SIG-M5 treated with dmso at 0.1 percent for 504 hours (cell line): ENCODE measurements around the gene WDR31.
A peak's percentile ranks its signal among the peaks of the same experiment; 100 is the strongest.

Experiments
- DNase-seq: peaks from one replicate; lab custom pipeline; 2025; ENCODE audit not compliant: unreplicated experiment; lab: John Stamatoyannopoulos, UW

The WDR31 gene

DNA sequence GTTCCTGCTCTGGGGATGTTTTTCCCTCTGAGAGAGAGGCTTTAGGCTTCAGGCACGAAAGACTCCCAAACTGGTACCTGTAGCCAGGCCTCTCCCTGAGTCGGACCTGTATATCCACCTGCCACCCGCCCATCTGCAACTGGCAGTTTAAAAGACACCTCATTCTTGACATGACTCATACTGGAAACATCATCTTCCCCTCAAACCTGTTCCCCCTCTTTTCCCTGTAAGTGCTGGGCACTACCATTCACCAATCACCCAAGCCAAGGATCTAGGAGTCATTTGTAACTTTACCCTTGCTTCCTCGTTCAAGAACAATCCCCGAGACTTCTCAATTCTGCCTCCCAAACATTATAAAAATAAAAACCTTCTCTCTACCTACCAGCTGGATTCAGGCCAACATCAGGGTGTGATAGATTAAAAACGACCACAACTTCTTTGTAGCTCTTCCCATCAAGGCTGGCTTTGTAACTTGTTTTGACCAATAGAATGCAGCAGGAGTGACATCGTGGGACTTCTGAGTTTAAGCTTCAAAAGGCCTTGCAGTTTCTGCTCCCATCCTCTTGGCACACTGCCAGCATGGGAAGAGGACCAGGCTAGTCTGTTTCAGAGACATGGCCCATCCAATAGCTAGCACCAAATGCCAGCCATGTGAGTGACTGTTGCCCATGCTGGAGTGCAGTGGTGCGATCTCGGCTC is 1.8 kb upstream of the WDR31 start:
- DNase-seq, result peak; percentile 63

DNA sequence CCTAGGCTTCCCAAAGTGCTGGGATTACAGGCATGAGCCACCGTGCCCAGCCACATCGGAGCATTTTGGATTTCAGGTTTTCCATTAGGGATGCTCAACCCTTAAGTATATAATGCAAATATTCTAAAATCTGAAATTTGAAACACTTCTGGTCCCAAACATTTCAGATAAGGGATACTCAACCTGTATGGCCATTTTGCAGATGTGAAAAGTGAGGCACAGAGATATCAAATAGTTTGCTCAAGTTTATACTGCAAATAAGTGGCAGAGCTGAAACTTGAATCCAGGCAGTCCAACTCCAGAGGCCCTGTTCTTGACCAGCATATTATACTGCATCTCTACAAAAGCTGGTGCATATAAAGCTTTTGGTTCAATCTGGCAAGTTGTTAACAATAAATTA is 2.4 kb downstream of the WDR31 start:
- DNase-seq, result no peak

DNA sequence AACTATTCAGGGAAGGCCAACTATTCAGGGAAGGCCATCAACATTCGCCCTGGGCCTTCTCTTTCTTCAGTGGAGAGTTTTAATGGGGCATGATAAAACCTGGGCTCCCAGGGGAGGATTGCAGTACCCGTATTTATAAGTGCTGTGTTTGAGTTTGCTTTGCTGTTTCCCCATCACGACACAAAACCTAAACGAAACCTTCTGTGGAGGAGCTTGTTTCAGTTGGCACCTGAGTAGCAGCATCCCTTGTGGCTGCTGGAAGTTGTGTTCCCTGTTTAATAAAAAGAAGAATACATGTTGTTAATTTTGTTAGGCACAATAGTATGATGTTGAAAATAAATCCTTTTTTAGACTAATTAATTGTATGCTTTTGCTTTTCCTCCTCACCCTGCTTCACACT is 8.3 kb downstream of the WDR31 start:
- no peak for DNase-seq

DNA sequence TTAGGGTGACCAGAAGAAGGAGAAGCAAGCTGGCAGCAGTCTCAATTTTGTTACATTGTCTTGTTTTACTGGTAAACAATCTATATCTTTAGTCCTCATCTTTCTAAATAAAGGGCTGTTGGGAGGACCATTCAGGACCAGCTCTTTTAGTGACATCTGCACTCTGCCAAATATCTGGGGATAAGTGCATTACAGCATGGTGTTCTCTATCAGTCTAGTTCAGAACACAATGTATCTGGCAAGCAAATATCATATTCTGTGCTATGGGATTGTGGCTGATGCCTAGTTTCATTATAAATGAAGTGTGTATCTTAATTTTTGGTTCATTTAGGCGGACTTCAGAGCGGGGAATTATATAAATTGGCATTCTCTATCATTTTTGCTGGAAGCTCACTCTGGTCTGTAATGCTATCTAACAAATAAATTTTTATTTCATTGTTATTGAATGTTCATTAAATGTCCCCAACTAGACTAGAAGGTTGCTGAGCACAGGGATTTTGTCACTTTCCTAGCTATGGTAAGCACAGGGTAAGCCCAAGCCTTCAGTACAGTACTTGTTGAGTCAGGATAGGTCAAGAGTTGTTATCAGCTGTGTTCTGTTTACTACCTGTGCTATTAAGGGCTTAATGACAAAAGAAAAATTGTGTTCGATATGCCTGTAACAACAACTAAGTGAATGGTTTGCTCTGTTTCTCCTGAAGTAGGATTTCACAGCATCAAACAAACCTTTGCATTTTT is 11.9 kb downstream of the WDR31 start:
- no peak for DNase-seq

DNA sequence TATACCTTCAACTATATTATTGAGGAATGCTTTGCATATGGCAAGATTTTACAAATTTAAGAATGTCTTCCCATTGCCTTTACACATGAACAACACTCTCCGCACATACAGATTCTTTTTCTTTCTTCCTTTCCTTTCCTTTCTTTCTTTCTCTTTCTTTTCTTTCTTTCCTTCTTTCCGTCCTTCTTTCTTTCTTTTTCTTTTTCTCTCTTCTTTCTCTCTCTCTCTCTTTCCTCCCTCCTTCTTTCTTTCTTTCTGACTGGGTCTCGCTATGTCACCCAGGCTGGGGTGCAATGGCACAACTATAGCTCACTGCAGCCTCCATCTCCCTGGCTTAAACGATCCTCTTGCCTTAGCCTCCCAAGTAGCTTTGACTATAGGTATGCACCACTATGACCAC is 13.8 kb downstream of the WDR31 start:
- no peak for DNase-seq

DNA sequence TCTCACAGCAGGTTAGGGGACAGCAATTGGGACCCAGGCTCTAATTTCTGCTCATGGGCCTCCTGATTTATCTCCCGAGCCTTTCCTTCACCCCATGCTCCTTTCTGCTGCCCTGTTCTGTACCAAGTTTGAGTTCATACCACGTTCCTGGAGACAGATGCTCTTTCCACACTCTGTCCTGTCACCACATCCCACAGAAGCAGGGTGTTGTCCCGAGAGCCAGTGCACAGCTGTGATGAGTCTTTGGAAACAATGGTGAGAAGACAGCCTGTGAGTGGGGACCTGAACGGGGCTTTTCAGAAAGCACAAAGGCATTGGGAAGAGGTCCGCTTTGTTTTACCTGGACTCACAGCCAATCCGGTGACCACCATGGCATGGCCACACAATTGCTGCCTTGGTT is 17.4 kb downstream of the WDR31 start:
- no peak for DNase-seq

DNA sequence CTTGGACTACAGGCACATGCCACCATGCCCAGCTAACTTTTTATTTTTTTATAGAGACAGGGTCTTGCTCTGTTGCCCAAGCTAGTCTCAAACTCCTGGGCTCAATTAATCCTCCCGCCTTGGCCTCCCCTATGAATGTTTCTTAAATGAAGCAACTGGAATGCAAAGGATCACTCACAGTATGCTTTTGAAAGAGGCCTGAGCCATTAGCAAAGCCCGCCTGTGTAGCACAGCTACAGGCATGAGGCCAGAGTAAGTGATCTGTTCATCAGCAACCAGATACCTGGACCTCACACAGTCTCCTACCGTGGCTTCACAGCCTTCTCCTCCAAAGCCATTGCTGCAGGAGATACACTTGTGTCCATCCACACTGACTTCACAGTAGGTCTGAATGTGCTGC is 20.0 kb downstream of the WDR31 start:
- no peak for DNase-seq

DNA sequence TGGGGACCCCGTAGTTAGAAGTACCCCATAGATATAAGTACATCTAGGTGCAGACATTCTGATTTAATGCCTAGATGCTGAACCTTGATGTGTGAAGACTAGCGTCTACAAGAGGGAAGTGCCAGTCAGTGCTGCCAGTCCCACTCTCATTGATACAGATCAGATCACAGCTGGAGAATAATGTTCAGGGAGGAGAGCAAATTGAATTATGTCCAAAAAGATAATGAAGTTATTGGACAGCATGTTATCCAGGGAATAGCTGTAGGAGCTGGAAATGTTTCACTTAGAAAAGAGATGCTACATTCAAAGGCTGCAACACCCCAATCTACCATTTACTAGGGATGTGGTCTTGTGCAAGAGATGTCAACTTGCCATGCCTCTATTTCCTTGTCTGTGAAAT is 21.0 kb downstream of the WDR31 start:
- no peak for DNase-seq

DNA sequence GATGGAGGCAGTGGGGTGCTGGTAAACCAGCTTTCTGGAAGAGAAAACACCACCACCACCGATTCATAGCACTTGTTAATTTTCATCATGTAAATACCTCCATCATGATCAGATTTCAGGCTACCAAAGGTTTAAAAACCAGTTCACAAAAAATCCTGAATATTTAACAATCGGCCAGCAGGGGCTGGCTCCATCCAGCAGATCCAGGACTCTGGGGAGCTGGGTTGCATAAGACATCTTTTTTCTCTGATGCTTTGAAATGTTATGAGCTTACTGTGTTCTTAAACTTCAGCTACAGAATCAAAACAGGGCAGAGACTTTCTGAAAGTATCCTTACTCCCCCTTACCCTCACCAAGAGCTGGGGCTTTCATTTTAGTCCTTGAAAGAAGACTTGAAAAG is 22.3 kb downstream of the WDR31 start:
- DNase-seq, result peak; percentile 12

DNA sequence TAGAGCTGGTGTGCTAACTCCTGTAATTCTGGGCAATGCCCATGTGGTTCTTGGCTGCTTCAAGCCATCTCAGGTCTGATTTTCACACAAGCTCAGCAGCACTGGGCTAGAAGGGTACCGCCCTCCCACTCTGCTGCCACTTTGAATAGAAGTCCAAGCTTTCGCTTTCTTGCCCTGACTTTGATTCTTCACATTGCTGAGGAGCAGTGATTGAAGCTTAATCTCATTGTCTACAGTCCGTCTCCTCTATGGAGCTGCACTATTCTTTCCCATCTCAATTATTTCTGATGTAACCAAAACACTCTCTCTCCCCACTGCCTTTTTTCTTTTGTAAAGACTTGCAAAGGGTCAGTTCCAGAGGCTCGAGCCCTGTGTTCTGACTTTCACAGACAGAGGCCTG is 24.0 kb downstream of the WDR31 start:
- DNase-seq, result no peak

DNA sequence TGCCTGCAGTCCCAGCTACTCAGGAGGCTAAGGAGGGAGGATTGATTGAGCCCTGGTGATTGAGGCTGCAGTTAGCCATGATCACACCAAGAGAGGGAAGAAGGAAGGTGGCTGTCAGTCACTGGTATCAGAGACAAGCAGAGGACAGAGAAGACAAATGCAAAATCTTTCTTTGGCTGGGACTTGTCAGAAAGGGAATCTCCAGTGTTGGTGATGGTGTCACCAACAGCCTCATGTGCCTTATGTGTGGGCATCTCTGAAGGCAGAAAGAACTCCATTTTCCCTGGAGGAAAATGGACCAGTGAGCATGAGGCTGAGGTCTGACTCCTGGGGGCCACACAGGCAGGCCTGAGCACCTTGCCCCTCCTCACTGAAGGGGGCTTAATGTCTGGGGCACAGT is 24.8 kb downstream of the WDR31 start:
- DNase-seq, result no peak

DNA sequence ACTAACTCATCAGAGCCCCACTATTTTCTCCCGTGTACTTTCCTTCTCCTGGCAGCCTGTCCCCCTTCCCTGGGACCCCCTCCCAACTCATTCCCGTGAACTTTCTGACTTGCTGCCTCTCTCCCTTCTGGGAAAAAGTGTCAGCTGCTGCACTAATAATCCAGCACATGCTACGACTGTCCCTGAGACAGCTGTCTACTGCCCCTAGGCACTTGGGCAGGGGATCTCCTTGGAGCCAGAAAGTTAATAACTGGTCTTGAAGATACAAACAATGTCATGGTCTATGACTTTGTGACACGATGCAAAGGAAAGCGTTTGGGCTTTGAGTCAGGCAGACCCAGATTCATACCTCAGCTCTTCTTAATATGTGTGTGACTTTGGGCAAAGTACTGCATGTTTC is 26.8 kb downstream of the WDR31 start:
- DNase-seq, result no peak

DNA sequence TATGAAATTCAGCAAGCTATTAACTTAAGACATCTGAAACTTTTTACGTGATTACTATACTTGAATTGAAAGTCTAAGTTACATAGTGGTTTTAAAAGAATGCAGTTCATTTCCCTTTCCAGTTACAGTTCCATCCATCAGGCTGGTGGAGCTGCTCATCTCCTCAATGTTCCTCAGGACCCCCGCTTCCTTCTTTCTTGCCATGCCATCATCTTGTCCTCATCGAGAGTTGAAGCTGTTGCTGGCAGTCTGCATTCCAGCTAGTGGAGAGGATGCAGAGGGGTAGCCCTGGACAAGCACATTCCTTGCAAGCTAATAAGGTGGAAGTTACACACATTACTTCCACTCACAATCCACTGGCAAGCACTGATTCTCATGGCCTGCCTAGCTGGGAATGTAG is 28.1 kb downstream of the WDR31 start:
- DNase-seq, result no peak

DNA sequence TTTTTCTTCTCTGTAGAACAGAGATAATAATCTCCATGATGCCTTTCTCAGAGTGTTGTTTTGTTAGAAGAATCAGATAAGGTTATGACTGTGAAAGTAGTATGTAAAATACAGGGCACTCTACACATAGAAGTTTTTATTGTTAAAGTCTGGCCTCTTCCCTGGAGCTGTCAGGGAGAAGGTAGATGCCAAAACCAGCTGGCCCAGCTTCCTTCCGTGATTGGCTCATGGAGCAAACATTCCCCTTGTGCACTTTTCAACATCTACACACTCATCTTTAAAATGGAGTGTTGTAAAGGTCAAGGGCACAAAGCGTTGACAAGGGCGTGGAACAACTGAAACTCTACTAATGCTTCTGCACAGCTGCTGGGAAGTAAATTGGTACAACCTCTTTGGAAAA is 29.5 kb downstream of the WDR31 start:
- no peak for DNase-seq

DNA sequence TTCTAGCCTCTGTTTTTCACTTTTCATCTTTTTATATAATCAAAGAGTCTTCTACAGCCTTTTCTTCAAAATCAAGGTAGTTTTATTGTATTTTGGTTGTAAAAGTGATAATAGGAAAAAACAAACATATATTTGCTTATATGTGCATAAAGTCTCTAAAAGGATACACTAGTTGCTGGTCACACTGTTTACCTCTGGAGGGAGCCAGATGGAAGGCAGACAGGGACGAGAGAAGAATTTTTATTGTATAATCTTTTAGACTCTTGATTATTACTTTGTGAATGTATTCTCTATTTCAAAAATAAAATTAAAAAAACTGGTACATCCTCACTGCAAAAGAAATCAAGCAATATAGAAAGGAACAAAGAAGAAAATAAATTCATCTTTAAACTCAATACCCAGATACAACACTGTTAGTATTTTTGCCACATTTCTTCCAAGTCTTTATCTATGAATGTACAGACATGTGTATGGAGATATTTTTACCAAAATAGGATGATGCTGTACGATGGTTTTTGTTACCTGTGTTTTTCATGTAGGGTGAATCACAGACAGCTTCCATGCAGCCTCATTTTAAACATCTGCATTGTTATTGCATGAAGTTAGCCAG is 30.8 kb downstream of the WDR31 start:
- DNase-seq, result peak; percentile 50

DNA sequence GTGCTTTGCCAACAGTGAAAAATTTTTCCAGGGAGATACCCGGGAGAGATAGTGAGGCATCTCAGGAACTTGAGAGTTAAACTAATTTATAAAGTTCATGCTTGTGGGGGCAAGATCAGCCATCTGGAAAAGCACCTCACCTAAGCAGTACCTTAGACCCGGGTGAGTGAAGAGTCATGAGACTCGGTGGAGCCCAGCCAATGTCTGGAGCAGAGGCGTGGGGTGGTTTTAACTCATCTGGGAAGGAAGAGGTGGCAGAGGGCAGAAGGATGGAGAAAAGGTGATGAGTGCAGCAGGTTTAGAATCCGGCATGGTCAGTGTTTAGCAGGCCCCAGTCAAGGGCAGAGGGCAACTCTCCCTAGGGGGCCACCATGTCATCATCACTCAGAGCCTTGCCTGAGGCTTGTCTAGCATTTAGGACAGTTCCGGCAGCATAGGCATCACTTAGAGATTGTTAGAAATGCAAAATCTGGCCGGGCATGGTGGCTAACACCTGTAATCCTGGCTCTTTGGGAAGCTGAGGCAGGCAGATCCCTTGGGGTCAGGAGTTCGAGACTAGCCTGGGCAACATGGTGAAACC is 32.6 kb downstream of the WDR31 start:
- DNase-seq, result no peak

DNA sequence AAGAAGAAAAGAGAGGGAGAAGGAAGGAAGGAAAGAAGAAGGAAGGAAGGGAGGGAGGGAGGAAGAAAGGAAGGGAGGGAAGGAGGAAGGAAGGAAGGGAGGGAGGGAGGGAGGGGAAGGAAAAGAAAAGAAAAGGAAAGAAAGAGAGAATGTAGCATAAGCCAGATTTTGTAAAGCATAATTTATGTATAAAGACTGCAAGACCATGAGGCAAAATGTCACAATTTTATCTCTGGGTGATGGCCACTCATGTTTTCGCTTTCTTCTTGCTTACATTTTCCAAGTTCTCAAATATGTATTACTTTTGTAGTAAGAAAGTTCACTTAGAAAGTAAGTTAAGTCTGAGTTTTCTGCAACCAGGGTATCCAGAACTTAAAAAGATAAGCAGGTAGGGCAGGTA is 33.5 kb downstream of the WDR31 start:
- no peak for DNase-seq

DNA sequence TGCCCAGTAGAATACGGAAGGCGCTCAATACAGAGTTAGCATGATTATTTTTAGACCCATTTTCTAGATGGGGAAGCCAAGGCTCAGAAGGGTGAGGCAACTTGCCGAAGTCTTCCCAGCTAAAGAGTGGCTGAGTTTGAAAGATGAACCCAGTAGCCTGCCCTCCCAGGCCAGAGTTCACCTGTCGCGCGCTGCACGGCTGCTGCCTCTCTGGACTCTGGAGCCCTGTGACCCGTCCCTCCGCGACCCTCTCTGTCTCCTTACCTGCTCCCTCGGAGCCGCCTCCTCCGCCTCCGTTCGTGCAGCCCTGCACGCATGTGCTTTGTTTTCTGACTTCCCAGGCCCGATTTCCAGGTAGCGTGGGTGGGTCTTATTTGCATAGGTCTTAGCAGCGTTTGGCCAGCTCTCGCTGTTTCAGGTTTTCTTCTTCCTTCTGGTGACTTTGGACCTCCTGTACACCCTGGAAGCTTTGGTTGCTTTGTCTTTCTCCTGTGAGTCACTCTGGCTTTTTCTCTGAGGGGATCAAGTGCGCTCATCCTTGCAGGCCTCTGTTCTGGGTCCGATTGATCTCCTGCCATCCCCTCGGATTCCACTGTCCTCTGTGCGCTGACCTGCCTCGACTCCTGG is 37.2 kb downstream of the WDR31 start, which contains the start of gene RNF183:
RNF183 (minus strand) TSS at position 585 of the 627 bp plus-strand sequence. CDS start 5,192 bp downstream, outside the sequence.
- DNase-seq, result no peak

DNA sequence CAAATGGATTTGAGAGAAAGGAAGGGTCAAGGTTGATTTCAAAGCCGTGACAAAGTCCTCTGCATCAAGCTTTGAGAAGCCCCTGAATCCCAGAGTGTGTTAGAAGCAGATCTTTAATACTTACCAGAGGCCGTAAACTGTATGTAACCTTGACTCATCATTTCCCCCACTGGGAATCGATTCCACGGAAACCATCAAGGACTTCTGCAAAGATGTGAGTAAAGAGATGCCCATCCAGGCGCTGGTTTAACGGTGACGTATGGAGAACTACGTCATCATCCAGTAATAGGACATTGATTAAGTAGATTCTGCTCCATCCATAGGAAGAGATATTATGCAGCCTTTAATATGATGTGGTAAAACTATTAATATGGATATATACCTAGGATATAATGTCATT is 38.5 kb downstream of the WDR31 start:
- DNase-seq, result no peak

DNA sequence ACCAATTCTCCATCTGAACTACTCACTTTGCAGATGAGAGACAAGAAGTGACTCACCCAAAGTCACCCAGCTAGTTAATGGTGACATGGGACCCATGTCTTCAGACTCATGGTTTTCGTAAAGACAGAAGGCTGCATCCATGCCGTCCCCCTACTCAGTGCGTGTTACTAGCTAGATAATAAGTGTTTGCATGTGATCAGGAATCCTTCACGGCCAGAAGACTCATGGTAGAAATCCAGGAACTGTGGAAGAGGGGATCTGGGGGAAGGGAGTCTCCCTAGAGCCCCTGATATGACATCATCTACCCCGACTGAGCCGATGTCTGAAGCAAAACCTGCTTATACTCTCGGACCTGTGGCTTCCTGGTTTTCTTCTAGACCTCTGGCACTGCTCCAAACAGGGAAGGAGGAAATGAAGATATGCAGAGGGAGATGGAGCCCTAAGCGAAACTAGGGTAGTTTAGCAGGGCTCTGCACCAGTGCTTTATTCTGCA is 40.2 kb downstream of the WDR31 start:
- peak; percentile 69 for DNase-seq
